GM10266 (cell line): ENCODE results near the gene ZBTB14.

ENCODE experiments used
- DNase-seq: peaks from one replicate; pipeline ENCODE4 v3.0.0; 2012; ENCODE audit errors: extremely low spot score
- TF ChIP-seq, protein P1 (sequence below): IDR thresholded peaks from 2 replicates; pipeline ENCODE4 v1.5.1; 2012; ENCODE audit warnings: mild to moderate bottlenecking, low read depth; ENCODE audit not compliant: control insufficient read depth, insufficient read depth; ENCODE audit errors: missing control alignments

The ZBTB14 gene

DNA sequence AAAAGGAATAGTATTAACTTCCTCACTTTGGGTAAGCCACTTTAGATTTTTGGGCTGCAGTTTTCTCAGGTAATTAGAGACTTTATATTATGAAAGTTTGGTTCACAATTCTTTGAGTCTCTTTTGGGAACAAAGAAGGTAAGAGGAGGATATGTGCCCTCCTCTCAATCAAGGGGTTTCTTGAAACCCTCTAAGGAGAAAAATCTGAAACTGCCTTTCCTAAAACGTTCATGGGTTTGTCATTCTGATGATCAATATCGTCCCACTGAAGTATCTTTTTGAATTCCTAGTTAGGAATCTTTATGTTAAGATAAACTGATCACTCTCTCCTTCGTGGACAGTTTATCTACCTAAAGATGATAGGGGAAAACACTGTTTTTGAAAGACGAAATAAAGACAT, 56.1 kb downstream of the ZBTB14 start:
- DNase-seq, result no peak
- TF ChIP-seq, protein P1, sequence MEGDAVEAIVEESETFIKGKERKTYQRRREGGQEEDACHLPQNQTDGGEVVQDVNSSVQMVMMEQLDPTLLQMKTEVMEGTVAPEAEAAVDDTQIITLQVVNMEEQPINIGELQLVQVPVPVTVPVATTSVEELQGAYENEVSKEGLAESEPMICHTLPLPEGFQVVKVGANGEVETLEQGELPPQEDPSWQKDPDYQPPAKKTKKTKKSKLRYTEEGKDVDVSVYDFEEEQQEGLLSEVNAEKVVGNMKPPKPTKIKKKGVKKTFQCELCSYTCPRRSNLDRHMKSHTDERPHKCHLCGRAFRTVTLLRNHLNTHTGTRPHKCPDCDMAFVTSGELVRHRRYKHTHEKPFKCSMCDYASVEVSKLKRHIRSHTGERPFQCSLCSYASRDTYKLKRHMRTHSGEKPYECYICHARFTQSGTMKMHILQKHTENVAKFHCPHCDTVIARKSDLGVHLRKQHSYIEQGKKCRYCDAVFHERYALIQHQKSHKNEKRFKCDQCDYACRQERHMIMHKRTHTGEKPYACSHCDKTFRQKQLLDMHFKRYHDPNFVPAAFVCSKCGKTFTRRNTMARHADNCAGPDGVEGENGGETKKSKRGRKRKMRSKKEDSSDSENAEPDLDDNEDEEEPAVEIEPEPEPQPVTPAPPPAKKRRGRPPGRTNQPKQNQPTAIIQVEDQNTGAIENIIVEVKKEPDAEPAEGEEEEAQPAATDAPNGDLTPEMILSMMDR, result no peak
